Measurements from ENCODE around the gene CD19.
A peak's percentile ranks its signal among the peaks of the same experiment; 100 is the strongest.

CD19 gene

GRCh38 chr16:28904828-28905227, 26.9 kb upstream of the CD19 start:
- in situ Hi-C loops (cut with MboI; ENCODE audit: low pct_unique_long_range_greater_than_20kb, low sequenced_read_pairs, unreplicated experiment), result no loop called here
- no peak for DNase-seq (ENCODE audit: low spot score)
- TF ChIP-seq CTCF (IDR thresholded peaks at IDR 0.05; ENCODE audit: extremely low read depth, insufficient read depth, missing control alignments), result no peak

DNA sequence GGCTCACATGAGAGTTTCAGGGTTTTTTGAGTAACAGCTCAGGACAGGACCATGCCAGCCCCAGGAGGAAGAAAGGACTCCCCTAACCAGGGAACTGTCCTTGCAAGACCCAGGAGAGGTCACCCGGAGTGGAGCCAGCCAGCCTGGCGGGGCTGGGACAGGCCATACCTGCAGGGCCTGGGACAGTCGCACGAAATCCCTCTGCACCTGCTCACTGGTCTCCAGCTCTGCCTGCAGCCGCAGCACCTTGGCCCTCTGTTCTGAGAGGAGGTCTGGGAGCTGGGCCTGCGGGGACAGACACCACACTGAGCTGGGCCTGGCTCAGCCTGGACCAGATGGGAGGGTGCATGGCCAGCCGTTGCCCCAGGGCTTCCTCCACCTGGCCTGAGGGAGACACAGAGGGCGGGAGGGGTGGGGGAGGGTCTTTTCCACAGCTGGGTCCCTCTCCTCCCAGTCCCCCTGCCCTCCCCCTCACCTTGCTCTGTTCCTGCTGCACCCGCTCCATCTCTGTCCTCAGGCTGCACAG, 26.5 kb upstream of the CD19 start:
- in situ Hi-C loops (cut with MboI; ENCODE audit: low pct_unique_long_range_greater_than_20kb, low sequenced_read_pairs, unreplicated experiment), result no loop called here
- DNase-seq (ENCODE audit: low spot score), result no peak
- TF ChIP-seq CTCF (IDR thresholded peaks at IDR 0.05; ENCODE audit: extremely low read depth, insufficient read depth, missing control alignments), result no peak

DNA sequence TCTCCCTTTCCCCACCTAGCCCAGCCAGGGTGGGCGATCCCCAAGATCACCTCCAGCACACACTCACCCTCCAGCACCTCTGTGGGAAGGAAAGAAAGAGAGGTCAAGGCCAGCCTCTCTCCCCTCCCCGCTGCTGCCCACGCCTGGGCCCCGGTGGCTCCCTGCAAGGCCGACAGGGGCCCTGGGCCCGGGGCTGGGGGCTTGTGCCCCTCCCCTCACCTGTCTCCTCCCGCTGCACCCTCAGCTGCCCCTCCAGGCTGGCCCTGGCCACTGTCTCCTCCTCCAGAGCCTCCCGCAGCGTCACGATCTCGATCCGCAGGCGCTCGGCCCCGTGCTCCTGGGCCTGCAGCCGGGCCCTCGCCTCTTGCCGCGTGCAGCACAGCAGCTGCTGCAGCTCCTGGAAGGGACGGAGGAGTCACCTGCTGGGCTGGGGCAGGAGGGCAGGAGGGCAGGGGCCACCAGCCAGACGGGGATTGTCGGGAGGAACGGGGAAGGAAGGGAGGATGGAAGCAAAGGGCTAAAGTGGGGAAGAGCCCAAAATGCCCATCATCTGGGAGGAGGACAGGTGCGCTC, 25.9 kb upstream of the CD19 start:
- no peak for TF ChIP-seq CTCF (IDR thresholded peaks at IDR 0.05; ENCODE audit: extremely low read depth, insufficient read depth, missing control alignments)
- DNase-seq (ENCODE audit: low spot score), result no peak
- in situ Hi-C loops (cut with MboI; ENCODE audit: low pct_unique_long_range_greater_than_20kb, low sequenced_read_pairs, unreplicated experiment), result no loop called here

- peak; percentile 68 for DNase-seq (ENCODE audit: low spot score)
- TF ChIP-seq CTCF (IDR thresholded peaks at IDR 0.05; ENCODE audit: extremely low read depth, insufficient read depth, missing control alignments), result no peak
- in situ Hi-C loops (cut with MboI; ENCODE audit: low pct_unique_long_range_greater_than_20kb, low sequenced_read_pairs, unreplicated experiment), result no loop called here
Measured at GRCh38 chr16:28910086-28911031, 21.4 kb upstream of the CD19 start.

DNA sequence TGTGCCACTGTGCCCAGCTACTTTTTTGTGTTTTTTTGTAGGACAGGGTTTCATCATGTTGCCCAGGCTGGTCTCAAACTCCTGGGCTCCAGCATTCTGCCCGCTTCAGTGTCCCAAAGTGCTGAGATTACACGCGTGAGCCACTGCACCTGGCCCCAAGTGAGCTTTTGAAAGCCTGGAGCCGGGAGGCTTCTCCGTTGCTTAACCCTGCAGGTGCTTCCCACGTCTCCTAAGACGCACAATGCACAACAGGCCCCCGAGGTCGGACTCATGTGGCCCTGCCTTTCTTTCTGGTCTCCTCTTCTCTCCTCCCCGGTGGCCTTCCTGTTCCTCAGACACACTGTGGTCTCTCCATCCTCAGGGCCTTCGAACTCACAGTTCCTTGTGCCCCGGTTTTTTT, 19.2 kb upstream of the CD19 start:
- in situ Hi-C loops (cut with MboI; ENCODE audit: low pct_unique_long_range_greater_than_20kb, low sequenced_read_pairs, unreplicated experiment), result no loop called here
- no peak for DNase-seq (ENCODE audit: low spot score)
- no peak for TF ChIP-seq CTCF (IDR thresholded peaks at IDR 0.05; ENCODE audit: extremely low read depth, insufficient read depth, missing control alignments)

DNA sequence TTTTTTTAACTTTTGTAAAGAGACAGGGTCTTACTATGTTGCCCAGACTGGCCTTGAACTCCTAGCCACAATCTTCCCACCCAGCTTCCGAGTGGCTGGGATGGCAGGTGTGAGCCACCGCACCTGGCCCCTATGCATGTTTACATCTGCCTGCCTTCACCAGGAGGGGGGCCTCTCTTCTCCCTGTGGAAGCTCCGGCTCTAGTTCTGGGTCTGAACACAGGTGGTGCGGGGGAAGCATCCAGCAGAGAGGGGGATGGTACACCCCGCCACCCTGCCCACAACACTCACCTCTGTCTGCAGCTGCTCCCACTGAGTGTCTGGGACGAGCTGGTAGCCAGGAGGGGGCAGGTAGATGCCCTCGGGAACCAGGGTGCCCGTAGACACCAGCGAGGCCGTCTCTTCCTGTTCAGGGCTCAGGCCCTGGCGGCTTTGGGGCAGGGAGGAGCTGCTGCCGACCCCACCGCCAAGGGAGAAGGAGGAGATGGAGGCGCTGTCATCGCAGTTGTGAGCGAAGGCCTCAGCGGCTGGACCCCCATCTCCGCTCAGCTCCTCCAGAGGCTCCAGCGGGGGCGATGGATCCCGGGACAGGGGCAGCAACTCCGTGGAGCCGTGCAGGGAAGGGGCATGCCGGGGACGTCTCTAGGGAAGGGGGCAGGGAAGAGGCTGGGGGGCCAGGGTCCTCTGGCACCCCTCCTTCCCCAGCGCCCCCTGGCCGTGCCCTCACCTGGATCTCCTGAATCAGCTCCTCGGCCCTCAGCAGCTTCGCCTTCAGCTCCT, 17.6 kb upstream of the CD19 start:
- DNase-seq (ENCODE audit: low spot score), result no peak
- in situ Hi-C loops (cut with MboI; ENCODE audit: low pct_unique_long_range_greater_than_20kb, low sequenced_read_pairs, unreplicated experiment), result no loop called here
- no peak for TF ChIP-seq CTCF (IDR thresholded peaks at IDR 0.05; ENCODE audit: extremely low read depth, insufficient read depth, missing control alignments)

All from GM13977 (cell line).